GM20000 (cell line): ENCODE results near the gene NAALADL2.

Source experiments
- DNase-seq: peaks from one replicate; pipeline ENCODE4 v3.0.0; 2012; ENCODE audit warnings: low spot score
- TF ChIP-seq, protein P1 (sequence below): IDR thresholded peaks from 2 replicates; pipeline ENCODE4 v1.5.1; 2012; ENCODE audit warnings: mild to moderate bottlenecking, control low read depth; ENCODE audit errors: extremely low read depth, missing control alignments

NAALADL2 gene

DNA sequence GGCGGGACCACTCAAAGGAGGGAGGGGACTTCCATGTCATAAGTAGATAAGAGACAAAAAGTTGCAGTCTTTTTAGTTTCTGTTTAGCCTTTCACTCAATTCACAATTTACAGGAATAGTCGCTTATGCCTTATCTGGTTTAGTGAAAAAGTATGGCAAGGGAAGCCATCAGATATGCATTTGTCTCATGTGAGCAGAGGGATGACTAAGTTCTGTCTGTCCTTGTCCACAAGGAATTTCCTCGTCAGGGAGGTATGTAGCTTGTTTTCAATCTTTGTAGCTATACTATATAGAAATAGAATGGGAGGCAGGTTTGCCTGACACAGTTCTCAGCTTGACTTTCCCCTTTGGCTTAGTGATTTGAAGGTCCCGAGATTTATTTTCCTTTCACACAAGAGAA, 882.8 kb downstream of the NAALADL2 start:
- TF ChIP-seq, protein P1, sequence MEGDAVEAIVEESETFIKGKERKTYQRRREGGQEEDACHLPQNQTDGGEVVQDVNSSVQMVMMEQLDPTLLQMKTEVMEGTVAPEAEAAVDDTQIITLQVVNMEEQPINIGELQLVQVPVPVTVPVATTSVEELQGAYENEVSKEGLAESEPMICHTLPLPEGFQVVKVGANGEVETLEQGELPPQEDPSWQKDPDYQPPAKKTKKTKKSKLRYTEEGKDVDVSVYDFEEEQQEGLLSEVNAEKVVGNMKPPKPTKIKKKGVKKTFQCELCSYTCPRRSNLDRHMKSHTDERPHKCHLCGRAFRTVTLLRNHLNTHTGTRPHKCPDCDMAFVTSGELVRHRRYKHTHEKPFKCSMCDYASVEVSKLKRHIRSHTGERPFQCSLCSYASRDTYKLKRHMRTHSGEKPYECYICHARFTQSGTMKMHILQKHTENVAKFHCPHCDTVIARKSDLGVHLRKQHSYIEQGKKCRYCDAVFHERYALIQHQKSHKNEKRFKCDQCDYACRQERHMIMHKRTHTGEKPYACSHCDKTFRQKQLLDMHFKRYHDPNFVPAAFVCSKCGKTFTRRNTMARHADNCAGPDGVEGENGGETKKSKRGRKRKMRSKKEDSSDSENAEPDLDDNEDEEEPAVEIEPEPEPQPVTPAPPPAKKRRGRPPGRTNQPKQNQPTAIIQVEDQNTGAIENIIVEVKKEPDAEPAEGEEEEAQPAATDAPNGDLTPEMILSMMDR = no peak
- DNase-seq = no peak

DNA sequence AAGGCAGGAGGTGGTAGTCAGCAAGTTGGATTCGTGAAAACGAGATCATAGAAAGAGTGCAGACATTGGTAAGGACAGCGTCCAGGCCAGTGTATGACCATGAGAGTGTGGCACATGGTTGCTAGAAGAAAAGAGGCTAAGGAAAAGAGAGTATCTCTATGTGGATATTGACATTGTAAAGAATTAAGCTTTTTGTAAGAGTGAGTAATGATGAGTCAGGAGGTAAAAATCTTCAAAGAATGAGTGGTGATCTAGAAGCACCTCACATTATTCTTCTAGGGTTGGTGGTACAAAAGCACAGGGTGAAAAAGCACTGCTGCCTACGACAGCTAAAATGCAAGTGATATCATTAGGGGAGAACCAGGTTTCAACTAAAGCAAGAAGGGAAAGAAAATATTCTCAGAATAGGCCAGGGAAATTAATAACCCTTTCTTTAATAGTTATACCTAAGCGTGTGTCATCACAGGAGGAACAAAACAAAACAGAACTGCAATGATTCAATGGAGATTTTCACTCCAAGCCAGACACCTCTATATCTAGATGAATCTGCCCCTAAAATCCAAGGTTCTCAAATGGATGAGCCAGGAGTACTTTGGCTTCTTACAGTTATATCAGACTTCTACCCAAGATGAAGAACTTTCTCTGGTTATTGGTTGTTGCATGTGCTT, 884.7 kb downstream of the NAALADL2 start:
- TF ChIP-seq, protein P1 = no peak
- DNase-seq = no peak

DNA sequence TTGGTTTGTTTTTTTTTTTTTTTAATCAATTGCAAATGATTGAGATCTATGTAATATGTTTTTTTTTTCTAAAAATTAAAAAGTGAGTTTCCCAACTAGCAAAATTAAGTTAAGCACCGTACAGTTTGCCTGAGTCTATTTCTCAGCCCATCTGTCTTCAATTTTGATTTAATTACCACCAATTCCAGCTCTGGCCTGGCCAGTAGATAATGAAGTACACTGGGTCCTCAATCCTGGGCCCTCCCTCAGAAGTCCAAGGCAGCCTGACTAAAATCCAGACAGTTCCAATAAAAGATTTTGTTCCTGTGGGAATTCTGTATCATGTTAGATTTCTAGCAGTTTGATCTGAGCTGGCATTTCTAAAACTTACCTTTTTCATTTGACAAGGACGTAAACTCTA, 887.2 kb downstream of the NAALADL2 start:
- DNase-seq = no peak
- TF ChIP-seq, protein P1 = no peak

DNA sequence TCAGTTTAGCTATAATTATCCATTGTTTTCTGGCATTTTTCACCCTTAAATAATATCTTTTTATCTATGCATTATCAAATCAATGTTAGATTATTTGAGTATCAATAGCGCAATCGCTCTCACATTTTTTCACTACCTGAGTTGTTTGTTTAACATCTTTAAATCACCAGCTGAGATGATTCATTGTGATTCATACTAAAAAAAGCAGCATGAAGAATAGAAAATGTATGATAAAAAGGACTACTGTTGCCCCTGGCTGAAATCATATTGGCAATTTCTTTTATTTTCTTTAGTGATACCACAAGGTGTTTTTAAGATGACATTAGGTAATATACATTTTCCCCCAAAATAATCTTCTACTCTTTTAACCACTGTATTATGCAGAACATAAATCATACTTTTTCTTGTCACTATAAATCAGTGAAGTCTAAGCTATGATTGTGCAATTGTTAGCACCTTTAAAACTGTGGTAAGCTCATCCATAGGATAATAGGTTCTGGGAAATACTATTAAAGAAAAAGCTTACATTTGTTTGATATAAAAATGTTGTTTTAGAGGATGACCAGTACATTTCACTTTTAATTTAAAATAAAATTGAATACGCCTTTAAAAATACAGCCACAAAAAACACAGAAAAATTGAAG, 889.1 kb downstream of the NAALADL2 start:
- TF ChIP-seq, protein P1 = no peak
- DNase-seq = no peak

DNA sequence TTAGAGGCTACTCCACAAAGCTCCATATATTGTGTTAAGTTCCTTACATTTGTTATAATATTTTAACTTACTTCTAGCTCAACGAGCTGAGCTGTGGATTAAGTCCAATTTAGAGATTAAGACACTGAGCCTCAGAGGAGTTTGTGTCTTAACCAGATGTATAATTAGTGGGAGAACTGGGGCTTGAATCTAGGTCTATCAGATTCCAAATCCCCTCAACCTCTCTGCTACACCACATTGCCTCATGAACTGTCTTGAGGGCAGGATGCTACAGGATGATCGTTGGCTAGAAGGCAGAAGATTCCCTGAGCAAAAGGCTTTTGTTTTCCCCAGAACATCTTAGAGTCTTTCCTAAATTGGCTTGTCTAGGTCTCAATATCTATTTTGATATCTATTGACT, 890.8 kb downstream of the NAALADL2 start:
- no peak for DNase-seq
- TF ChIP-seq, protein P1 = no peak

DNA sequence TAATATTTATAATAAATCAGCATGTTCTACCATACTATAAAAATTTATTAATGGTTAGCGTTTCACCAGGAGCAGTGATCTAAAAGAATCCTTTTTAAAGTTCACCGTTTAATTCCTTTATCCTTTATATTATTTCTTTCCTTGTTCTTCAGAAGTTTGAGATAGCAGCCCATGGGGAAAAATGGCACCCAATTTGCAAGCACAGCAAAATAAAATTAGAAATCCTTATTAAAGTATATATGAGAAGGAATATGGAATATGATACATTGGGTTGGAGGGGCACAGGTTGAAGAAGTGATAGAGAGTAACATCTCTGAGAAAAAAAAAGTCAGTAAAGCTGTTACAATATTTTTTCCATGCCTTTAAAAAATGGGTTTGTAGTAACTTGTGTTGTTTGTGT, 892.0 kb downstream of the NAALADL2 start:
- TF ChIP-seq, protein P1 = no peak
- DNase-seq = no peak

DNA sequence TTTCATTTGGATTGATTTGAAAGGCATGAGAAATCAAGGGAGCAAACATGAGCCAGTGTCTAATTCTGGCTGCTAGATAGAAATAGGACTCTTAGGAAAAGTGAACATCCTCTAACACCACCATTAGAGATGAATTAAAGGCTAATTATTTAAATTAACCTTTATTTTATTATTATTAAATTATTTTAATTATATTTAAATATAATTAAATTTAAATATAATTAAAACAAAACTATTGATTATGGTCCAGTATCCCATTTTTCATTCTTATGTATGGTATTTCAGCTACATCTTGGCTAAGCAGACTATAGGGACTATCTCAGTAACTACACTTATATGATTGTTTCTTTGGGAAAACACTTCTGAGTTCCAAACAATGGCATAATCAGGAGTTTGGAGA, 904.8 kb downstream of the NAALADL2 start:
- TF ChIP-seq, protein P1 = no peak
- DNase-seq = no peak
